Transverse colon (tissue), 4 donors: ENCODE results near the gene VEPH1. TPM values are rescaled to one million over a fixed set of nuclear protein-coding genes. Genes with fewer than 3 reads are reported as not detected.

Experiments
- DNase-seq: peaks from one replicate; pipeline ENCODE4 v3.0.0-alpha.2; 2019
- H3K27ac ChIP-seq, 4 donors: fragments of 200-600 bp; sonication (generic); 2 replicates each; pipeline ENCODE4 v1.5.1; 2016 to 2018; ENCODE audit warnings: inconsistent platforms in 4 of 4
- H3K27me3 ChIP-seq: fragments of 200-600 bp; sonication (generic); 2 replicates; pipeline ENCODE4 v1.5.1; 2017; ENCODE audit warnings: inconsistent platforms
- H3K36me3 ChIP-seq, 4 donors: fragments of 200-600 bp; sonication (generic); 2 replicates each; pipeline ENCODE4 v1.5.1; 2017 to 2019; ENCODE audit warnings: inconsistent platforms in 4 of 4
- H3K4me1 ChIP-seq, 4 donors: fragments of 200-600 bp; sonication (generic); 2 replicates each; pipeline ENCODE4 v1.5.1; 2017 to 2020; ENCODE audit warnings: inconsistent platforms in 4 of 4
- H3K4me3 ChIP-seq, 4 donors: fragments of 200-600 bp; sonication (generic); 1 replicate in 1 of 4; 2 replicates in 3 of 4; pipeline versions ENCODE4 v1.5.1 to v1.6.1; 2017 to 2019; ENCODE audit warnings: inconsistent platforms in 4 of 4
- H3K9me3 ChIP-seq, 2 donors: fragments of 200-600 bp; sonication (generic); 2 replicates each; pipeline ENCODE4 v1.5.1; 2017 to 2019; ENCODE audit warnings: inconsistent platforms in 2 of 2
- EP300 ChIP-seq: sonication (generic); formaldehyde crosslinking; IDR thresholded peaks from one replicate; pipeline ENCODE4 v1.6.1; 2017; ENCODE audit warnings: antibody characterized with exemption, low read depth
- POLR2A ChIP-seq: fragments of 450-650 bp; IDR thresholded peaks from one replicate; pipeline ENCODE4 v1.6.1; 2016; ENCODE audit warnings: antibody characterized with exemption, mild to moderate bottlenecking, moderate library complexity
- POLR2AphosphoS5 ChIP-seq, 3 donors: sonication (generic); formaldehyde crosslinking; IDR thresholded peaks; one replicate each; pipeline ENCODE4 v1.6.1; 2016; ENCODE audit warnings: antibody characterized with exemption in 3 of 3
- WGBS, 2 donors: methylation state at CpG; one replicate each; pipeline ENCODE4 v1.1.5; 2018; ENCODE audit warnings: low coverage in 1 of 2; 5-methylcytosine and 5-hydroxymethylcytosine counted together
- in situ Hi-C, 4 donors: fragments of 200-750 bp; cut with MboI; loops; one replicate each; pipeline versions ENCODE4 v1.15.0 to v1.15.1; 2017; ENCODE audit warnings: low sequenced_read_pairs in 3 of 4, low pct_ligation_motif_present in 1 of 4, low pct_unique_long_range_greater_than_20kb in 1 of 4
- intact Hi-C: fragments of 100-400 bp; cut with DNase I; formaldehyde crosslinking; loops from one replicate; pipeline ENCODE4 v1.15.1; 2023; ENCODE audit warnings: low total_unique reads
- total RNA-seq, 4 donors: library from RNA; depleted of rRNA; stranded (reverse); fragments of >200 nt; gene quantifications; one replicate each; pipeline ENCODE4 v1.1.0, GENCODE V29; 2016
- TF ChIP-seq, protein P1 (sequence below), 5 experiments: fragments of 200-600 bp in 3 of 5; fragments of 450-650 bp in 2 of 5; sonication (generic) in 3 of 5; IDR thresholded peaks; 1 replicate in 2 of 5; 2 replicates in 3 of 5; pipeline ENCODE4 v1.5.1; 2016 to 2017; ENCODE audit warnings: antibody characterized with exemption in 5 of 5, inconsistent platforms in 3 of 5, mild to moderate bottlenecking in 2 of 5, moderate library complexity in 1 of 5

The VEPH1 gene
- total RNA-seq, 4 donors from 2014 or later = 0.20 to 4.1 (median 0.90) TPM

DNA sequence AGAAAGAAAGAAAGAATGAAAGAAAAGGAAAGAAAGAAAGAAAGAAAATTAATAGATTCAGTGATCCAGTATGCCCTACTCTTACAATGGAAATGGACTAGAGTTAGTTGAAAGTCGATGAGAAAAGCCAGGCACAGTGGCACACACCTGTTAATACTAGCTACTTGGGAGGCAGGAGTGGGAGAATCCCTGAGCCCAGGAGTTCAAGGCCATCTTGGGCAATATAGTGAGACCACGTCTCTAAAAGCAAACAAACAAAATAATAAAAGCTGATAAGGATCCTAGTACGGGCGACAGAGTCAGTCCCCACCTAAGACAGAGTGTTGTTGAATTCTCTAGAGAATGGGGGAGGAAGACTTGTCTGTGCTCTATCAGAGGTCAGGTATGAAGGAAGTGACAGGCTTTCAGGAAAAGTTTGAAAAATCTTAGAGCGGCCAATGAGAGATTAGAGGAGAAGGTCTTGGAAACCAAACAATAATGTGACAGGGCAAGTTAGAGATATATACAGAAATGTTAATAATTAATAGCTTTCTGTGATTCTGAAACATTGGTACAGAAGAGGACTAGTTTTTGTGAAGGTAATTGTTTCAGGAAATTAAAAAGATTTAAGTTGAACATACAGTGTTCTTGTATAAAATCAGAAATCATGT is 184.5 kb downstream of the VEPH1 start:
- H3K4me3 ChIP-seq = no peak overlapping the region
- H3K27ac ChIP-seq = no peak overlapping the region

DNA sequence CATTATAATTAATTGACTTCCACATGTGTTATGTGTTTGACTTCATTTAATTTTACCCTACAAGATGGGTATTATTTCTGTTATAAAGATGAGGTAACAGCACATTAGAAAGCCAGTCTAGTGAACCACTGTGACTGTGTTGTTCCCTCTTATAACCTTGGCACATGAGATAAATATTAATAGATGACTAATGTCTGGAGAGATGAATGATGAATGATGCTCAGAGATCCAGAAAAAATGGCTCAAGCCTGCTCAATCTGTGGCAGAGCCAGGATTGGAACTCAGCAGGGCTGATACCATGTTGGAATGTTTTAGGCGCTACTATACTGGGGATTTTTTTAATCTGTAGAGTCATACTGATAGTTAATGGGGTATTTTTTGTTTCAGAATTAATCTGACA is 185.3 kb downstream of the VEPH1 start:
- H3K4me3 ChIP-seq = no peak overlapping the region
- no peaks in the 10 kb centered on the region for H3K4me1 ChIP-seq
- intact Hi-C loops = loop anchor here (2.0 kb wide), 1 partner anchor 13 kb away; no protein-coding TSS in a partner anchor
- H3K9me3 ChIP-seq = no peaks in the 10 kb centered on the region
- DNase-seq = no peak
- in situ Hi-C loops = no loop called here
- H3K27ac ChIP-seq = no peak overlapping the region
- 75 to 100% methylated on average over 1 of the region's 1 CpG for WGBS, 2 donors
- TF ChIP-seq POLR2A (no peak), EP300 (no peak), POLR2AphosphoS5 (IDR thresholded peaks at IDR 0.05) (no peak)
- TF ChIP-seq, protein P1, sequence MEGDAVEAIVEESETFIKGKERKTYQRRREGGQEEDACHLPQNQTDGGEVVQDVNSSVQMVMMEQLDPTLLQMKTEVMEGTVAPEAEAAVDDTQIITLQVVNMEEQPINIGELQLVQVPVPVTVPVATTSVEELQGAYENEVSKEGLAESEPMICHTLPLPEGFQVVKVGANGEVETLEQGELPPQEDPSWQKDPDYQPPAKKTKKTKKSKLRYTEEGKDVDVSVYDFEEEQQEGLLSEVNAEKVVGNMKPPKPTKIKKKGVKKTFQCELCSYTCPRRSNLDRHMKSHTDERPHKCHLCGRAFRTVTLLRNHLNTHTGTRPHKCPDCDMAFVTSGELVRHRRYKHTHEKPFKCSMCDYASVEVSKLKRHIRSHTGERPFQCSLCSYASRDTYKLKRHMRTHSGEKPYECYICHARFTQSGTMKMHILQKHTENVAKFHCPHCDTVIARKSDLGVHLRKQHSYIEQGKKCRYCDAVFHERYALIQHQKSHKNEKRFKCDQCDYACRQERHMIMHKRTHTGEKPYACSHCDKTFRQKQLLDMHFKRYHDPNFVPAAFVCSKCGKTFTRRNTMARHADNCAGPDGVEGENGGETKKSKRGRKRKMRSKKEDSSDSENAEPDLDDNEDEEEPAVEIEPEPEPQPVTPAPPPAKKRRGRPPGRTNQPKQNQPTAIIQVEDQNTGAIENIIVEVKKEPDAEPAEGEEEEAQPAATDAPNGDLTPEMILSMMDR (IDR thresholded peaks at IDR 0.05) = no peak
- H3K36me3 ChIP-seq = no peaks in the 10 kb centered on the region
- H3K27me3 ChIP-seq = no peaks in the 10 kb centered on the region

More for the DNA sequence above, 184.5 kb downstream of the VEPH1 start:
- intact Hi-C loops (loop anchor here (2.0 kb wide), 1 partner anchor 14 kb away; no protein-coding TSS in a partner anchor), in situ Hi-C loops (no loop called here)
- TF ChIP-seq EP300 (no peak), POLR2A (no peak), POLR2AphosphoS5 (IDR thresholded peaks at IDR 0.05) (no peak)
- DNase-seq = no peak
- Histone ChIP-seq H3K4me1 (no peaks in the 10 kb centered on the region), H3K27me3 (no peaks in the 10 kb centered on the region), H3K36me3 (no peaks in the 10 kb centered on the region), H3K9me3 (no peaks in the 10 kb centered on the region)
- WGBS, 2 donors = 52 to 65% methylated on average over 5 of the region's 5 CpGs

DNA sequence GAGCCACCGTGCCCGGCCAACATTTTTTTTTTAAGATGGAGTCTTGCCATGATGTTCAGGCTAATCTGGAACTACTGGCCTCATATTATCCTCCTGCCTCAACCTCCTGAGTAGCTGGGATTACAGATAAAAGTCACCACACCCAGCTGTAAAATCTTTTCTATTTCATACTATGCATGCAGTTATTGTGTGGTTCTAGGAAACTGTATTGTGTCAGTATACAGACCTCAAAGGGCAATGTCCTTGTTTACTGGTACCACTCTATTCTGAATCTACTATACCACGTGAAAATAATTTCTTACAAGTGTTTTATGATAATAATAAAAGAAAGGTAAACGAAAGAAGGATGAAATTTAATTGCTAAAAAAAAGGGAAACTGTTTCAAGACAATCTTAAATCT is 190.0 kb downstream of the VEPH1 start:
- Histone ChIP-seq H3K4me1 (peaks cover 0 to 7% (median 0%) of the 10 kb centered on the region in 4 donors), H3K4me3 (no peak overlapping the region), H3K9me3 (no peaks in the 10 kb centered on the region), H3K27me3 (no peaks in the 10 kb centered on the region), H3K27ac (no peak overlapping the region), H3K36me3 (no peaks in the 10 kb centered on the region)
- TF ChIP-seq, protein P1 (IDR thresholded peaks at IDR 0.05) = no peak
- TF ChIP-seq EP300 (no peak), POLR2A (no peak), POLR2AphosphoS5 (IDR thresholded peaks at IDR 0.05) (no peak)
- DNase-seq = no peak
- intact Hi-C loops = no loop called here
- WGBS, 2 donors = 56 to 60% methylated on average over 4 of the region's 4 CpGs
- in situ Hi-C loops = no loop called here

DNA sequence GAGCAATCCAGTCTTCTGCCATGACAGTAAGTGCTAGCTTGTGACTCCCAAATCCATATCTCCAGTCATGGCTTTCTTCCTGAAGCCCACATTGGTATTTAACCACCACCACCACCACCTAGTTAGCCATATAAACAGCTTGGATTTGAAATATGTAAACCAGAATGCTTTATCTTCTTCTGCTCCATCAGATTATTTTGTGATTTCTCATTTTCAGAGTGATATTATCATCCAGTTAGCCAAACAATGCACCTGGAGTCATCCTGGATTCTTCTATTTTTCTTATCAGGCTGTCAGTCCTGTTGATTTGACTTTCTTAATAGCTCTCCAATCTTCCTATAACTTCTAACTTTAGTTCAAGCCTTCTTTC is 190.9 kb downstream of the VEPH1 start:
- no peak for DNase-seq
- Histone ChIP-seq H3K27ac (no peak overlapping the region), H3K4me1 (peaks cover 0 to 7% (median 0%) of the 10 kb centered on the region in 4 donors), H3K9me3 (no peaks in the 10 kb centered on the region), H3K27me3 (no peaks in the 10 kb centered on the region), H3K36me3 (no peaks in the 10 kb centered on the region), H3K4me3 (no peak overlapping the region)
- TF ChIP-seq POLR2A (no peak), POLR2AphosphoS5 (IDR thresholded peaks at IDR 0.05) (no peak), EP300 (no peak)
- TF ChIP-seq, protein P1 (IDR thresholded peaks at IDR 0.05) = no peak
- in situ Hi-C loops = no loop called here
- intact Hi-C loops = no loop called here
